IPS-NIHi7 (cell line): ENCODE measurements around the gene KIF3B.
"Not testable (repeated sequence)": the region's sequence is repeated elsewhere in the genome, so short reads cannot be mapped to it uniquely, and the experiment has no call there.

Source experiments
- DNase-seq: peaks from one replicate; pipeline ENCODE4 v3.0.0; 2012; ENCODE audit warnings: mixed read lengths; ENCODE audit errors: extremely low spot score

The KIF3B gene

DNA sequence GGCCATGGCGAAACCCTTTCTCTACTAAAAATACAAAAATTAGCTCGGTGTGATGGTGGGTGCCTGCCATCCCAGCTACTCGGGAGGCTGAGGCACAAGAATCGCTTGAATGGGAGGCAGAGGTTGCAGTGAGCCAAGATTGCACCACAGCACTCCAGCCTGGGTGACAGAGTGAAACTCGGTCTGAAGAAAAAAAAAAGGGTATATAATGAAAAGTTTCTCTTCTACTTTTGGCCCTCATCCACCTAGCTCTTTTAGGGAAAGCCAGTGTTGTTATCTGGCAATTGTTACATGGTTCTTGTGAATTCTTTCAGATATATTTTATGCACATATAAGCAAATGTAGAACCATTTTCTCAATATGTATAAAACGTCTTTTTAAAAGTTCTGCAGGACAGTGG, 19.0 kb downstream of the KIF3B start:
- no peak for DNase-seq

DNA sequence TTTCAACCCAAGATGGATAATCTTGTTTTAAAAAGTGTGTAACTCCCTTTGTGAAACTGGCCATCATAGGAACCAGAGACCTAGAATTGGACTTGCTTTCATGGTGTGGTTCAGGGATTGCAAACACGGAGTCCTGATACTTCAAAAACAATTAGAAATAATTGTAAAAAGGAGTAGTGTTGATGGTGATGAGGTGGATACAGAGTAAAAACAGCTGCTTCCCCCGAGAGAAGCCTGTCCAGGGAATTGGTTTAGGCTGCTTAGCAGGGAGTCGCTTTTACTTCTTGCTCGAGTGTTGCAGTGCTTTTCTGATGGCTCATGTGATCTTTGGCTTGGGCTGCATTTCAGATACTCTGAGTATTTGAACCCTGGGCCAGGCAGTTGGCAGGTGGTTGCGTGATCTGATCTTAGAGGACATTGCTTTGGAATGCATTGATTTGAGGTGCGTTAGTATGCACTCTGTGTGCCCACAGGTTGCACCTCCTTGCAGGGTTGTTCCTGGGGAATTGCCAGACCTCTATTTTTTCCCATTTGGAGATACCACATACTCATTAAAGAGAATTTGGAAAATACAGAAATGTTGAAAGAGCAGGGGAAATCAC, 19.5 kb downstream of the KIF3B start:
- DNase-seq = no peak

DNA sequence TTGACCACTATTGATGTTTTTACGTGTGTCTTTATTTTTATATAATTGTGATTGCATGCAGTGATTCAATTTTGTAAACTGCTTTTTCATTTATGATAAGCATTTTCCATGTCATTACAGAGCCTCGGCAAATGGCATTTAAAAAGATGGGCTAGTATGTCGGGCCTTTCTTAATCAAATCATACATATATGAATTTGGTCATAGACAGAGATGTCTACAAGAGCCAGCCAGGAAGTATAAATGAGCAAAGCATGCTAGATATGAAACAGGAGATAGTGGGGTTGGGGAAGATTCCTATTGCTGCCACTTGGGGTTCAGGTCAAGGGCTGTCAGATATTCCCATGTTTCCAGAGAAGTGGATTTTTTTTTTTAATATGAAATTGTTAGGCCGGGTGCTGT, 20.0 kb downstream of the KIF3B start:
- DNase-seq = no peak

DNA sequence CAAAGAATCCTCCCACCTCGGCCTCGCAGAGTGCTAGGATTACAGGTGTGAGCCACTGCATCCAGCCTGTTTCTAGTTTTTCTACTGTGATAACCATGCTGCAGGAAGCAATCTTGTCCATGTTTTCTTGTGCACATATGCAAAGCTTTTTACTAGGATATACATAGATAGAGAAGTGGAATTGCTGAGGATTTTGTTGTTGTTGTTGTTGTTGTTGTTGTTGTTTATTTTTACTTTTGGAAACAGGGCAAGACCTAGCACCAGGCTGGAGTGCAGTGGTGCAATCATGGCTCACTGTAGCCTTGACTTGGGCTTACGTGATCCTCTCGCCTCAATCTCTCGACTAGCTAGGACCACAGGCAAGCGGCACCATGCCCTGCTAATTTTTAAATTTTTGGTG, 23.2 kb downstream of the KIF3B start:
- DNase-seq = no peak

DNA sequence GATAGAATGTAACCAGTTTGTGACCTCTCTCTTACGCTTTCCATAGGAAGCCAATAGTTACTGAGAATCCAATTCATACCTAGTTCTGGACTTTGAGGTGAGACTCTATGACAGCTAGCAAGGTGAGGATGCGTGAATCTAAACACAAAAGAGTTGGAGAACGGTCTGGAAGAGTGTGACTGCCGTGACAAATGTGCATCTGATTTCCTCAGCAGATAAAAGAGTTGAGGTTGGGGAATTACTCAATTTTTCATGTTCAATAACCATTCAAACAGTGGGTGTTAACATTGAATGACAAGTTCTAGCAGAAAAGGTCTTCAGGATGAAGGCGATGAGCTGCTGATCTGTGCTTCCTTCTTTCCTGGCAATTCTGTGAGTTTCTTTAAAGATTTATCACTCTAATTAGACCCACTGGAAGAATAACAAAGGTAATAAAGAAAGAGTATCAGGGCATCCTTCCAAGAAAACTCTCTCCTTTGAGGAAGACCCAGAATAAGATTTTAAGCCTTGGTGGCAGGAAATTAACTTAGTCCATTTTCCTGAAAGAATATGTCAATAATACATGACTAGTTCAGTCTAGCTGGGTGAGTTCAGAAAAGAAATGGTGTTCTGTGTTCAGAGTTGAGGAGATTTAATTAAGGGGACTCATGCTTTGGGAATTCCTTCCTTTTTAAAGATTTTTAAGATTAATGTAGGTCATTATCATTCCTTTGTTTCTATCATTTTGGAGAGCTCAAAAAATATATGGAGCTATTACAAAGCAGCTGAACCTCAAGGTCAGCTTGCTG, 24.5 kb downstream of the KIF3B start:
- DNase-seq = no peak

DNA sequence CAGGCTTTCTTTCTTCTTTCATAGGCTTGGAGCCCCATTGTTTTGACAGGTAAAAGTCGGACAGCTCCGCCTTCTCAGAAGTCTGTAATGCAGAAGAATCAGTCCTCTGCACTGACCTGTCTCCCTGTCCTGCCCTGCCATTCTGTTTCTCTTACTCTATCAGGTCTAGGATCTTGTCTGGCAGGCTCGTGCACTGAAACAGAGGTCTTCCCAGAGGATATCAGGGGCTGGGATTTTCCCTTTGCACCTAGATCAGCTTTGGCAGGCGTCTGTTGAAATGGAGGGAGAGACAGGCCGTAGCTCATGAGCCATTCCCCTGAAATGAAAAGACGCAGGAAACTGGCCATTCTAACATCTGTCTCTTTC, 25.0 kb downstream of the KIF3B start:
- DNase-seq = no peak

DNA sequence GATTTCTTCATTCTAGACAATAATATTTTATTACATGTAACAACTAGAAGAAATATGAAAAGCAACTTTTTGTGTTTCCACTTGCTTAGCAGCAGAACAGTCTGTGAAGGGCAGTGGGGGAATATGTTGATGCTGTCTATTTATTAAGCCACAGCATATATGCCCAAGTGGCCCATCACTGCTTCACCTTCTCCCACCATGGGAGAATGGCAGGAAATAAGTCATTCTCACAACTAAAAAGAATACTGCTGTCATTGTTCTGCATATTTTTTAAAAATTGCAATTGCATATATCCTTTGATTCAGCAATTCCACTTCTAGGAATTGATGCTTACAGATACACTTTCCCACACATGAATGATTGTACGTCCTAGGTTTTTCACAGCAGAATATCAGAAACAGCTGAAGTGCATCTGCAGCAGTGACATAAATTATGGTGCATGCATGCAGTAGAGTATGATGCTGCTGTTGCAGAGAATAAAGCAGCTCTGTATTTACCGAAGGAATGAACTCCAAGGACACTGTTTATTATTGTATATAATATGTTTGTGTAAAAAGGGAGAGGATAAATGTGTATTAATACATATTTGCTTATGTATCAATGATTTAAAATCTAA, 26.8 kb downstream of the KIF3B start:
- DNase-seq = no peak

DNA sequence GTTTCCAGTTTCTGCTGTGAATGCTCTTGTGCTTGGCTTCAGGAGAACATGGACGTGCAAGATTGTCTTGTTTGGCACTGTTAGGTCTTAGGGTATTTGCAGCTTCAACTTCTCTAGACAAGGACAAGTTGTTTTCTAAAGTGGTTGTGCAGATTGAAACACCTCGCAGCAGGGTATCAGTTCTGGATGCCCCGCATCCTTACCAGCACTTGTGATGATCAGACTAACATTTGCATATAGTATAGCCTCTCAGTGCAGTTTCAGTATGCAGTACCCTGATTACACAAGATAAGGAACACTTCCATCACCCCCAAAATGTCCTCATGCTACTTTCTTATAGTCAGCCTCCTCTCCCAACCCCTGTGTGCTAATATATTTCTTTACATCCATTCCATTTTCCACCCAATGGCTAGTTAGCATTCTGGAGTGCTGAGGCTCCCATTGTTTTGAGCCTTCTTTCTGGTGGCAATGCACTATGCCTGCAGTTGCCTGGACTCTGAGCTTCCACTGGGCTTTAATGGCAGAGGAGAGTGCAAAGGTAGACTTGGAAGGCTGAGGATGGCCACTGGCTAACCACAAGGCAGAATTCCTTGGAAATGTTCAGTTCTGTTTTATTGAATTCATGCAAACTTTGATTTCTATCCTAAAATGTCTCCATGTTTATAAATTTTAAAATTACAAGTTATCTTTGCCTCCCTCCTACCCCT, 35.4 kb downstream of the KIF3B start:
- DNase-seq = no peak

DNA sequence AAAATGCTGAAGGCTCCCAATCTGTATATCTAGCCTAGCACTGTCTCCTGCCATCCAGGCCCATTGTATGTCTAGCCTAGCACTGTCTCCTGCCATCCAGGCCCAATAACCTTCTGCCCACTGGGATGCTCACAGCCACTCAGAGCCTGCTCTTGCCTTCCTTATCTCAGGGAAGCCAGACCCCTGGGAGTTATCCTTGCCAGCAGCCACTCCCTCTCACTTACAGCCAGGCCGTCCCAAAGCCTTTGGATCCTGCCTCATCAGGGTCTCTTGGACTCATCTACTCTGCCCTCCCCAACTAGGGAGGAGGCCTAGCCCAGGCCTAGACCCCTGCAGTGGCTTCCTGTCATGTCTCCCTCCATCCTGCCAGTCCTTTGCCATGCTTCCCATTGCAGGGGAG, 37.3 kb downstream of the KIF3B start:
- no peak for DNase-seq

DNA sequence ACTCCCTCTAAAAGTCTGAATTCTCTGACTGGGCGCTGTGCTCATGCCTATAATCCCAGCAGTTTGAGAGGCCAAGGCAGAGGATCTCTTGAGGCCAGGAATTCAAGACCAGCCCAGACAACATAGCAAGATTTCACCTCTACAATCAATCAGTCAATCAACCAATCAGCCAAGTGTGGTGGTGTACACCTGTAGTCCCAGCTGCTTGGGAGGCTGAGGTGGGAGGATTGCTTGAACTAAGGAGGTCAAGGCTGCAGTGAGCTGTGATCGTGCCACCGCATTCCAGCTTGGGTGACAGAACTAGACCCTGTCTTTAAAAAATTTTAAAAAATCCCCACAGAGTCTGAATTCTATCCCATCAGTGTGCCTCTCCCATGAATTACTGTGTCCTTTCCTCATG, 37.9 kb downstream of the KIF3B start:
- DNase-seq = no peak

DNA sequence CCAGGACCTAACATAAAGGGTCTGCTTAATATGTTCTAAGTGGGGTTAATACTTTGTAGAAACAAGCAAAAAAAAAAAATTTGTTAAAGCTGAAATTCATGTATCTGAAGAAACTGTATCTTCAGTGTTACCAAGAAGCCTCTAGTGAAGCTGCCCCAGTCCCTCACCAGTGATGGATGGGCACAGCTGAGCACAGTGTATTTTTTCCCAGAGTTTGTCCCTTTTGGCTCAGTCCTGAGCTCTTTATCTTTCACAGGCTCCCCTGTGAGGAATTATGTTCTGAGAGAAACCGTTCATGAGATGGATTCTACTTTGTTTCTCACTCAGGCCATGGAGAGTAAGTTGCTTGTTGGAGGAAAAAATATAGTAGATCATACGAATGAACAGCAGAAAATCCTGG, 38.4 kb downstream of the KIF3B start:
- DNase-seq = no peak

DNA sequence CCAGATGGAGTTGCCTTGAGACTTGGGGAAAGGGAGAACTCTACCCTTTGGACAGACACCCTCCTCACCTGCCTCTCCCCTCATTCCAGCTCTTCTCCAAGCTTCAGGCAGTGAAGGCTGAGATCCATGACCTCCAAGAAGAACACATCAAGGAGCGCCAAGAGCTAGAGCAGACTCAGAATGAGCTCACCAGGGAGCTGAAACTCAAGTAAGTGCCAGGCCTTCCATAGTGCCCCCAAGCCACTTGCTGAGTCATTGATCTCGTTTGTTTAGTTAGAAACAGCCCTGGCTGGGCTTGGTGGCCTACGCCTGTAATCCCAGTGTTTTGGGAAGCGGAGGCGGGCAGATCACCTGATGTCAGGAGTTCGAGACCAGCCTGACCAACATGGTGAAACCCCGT, 39.2 kb downstream of the KIF3B start:
- DNase-seq = no peak

DNA sequence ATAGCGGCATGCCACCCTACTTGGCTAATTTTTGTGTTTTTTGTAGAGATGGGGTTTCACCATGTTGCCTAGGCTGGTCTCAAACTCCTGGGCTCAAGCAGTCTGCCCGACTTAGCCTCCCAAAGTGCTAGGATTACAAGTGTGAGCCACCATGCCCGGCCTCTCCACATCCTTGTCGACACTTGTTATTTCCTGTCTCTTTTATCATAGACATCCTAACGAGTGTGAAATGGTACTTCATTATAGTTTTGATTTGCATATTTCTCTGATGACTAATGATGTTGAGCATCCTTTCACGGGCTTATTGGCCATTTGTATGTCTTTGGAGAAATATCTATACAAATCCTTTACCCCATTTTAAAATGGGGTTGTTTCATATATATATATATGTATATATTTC, 41.6 kb downstream of the KIF3B start:
- DNase-seq = no peak

DNA sequence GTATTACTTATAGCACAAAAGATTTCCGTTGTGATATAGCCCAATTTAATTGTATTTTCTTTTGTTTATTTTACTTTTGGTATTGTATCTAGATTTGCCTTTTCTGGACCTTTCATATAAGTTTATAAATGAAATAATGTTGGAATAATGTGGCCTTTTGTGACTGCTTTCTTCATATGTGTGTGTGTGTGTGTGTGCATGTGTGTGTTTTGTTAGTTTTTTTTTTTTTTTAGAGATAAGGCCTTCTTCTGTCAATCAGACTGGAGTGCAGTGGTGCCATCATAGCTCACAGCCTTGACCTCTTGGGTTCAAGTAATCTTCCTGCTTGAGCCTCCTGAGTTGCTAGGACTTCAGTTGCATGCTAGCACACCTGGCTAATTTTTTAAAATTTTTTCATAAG, 42.9 kb downstream of the KIF3B start:
- no peak for DNase-seq

DNA sequence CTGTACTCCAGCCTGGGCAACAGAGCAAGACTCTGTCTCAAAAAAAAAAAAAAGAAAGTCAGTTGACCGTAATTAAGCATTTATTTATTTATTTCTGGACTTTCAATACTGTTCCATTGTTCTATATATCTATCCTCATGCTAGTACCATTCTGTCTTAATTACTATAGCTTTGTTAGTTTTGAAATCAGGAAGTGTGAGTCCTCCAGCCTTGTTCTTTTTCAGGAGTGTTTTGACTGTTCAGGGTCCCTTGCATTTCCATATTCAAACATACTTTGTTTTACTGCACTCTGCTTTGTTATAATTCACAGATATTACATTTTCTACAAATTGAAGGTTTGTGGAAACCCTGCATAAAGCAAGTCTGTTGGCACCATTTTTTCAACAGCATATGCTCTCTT, 43.9 kb downstream of the KIF3B start:
- no peak for DNase-seq

DNA sequence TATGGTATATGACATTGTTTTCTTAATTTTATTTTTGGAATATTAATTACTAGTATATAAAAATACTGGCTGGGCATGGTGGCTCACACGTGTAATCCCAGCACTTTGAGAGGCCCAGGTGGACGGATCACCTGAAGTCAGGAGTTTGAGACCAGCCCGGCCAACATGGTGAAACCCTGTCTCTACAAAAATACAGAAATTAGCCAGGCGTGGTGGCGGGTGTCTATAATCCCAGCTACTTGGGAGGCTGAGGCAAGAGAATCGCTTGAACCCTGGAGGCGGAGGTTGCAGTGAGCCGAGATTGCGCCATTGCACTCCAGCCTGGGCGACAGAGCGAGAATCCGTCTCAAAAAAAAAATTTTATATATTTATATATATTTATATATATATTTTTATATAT, 44.8 kb downstream of the KIF3B start:
- DNase-seq = not testable (repeated sequence)

DNA sequence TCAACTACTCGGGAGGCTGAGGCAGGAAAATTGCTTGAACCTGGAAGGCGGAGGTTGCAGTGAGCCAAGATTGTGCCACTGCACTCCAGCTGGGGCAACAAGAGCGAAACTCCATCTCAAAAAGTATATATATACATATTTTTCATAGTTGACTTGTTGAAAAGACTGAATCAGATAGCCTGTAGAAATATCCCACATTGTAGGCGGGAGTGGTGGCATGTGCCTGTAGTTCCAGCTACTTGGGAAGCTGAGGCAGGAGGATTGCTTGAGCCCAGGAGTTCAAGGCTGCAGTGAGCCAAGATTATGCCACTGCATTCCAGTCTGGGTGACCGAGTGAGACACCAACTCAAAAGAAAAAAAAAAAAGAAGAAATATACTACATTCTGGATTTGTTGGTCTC, 46.3 kb downstream of the KIF3B start:
- DNase-seq = not testable (repeated sequence)

DNA sequence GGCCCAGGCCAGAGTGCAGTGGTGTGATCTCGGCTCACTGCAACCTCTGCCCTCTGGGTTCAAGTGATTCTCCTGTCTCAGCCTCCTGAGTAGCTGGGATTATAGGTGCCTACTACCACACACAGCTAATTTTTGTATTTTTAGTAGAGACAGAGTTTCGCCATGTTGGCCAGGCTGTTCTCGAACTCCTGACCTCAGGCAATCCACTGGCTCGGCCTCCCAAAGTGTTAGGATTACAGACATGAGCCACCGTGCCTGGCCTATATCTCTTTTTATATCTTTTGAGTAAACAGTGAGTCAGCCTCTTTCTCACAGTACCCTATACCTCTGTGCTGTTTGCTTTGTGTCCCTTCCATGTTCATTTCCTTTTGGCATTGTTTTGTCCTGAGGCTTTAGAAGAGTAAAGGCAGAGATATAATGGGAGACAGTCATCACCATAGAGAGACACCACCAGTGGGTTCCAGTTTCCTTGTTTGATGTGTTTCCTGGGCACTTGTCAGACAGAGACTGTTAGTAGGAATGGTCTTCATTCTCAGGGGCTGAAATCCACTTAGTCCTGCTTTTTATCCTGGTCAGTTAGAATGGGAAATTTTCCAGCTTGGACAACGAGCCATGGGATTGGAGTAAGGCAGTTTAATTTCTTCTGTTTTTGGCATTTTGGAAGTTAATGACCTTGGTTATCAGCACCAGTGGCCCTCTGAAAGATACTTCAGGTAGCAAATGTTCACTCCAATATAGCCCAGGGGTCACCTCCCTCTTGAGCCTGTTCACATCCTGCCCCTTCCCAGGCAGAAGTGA, 48.5 kb downstream of the KIF3B start:
- no peak for DNase-seq

DNA sequence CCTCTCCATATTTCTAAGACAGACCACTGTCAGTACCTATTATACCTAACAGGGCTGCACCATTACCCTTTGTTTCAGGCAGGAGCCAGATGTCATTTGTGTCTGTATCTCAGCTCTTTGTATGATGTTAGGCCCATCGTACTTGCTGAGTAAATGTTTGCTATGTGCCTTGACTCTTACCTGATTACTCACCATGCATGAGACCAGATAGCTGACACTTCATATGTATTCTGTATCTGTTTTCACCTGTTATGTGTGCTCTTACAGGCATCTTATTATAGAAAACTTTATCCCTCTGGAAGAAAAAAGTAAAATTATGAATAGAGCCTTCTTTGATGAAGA, 49.0 kb downstream of the KIF3B start:
- no peak for DNase-seq

DNA sequence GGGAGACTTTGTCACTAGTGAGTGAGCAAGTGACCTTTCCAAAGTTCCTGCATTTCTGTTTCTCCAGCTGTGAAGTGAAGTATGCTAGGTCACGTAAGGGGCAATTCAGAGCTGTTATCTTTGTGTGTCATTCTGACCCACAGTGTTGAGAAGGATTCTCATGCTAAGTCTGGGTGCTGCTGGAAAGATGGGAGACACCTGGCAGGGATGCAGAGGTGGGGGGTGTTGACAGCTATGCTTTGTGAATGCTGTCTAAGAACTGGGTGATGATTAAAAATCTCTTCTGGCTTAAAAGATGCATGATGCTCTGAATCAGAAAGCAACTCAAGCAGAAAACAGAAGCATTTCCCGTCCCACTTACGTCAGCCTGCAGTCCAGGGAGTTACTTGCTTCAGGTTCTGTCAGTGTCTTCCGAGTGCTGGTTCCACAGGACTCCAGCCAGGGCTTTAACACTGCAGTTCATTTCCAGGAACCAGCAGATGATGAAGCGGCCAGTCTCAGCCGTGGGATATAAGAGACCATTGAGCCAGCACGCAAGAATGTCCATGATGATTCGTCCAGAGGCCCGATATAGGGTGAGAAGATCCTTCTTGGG, 49.7 kb downstream of the KIF3B start:
- DNase-seq = no peak

DNA sequence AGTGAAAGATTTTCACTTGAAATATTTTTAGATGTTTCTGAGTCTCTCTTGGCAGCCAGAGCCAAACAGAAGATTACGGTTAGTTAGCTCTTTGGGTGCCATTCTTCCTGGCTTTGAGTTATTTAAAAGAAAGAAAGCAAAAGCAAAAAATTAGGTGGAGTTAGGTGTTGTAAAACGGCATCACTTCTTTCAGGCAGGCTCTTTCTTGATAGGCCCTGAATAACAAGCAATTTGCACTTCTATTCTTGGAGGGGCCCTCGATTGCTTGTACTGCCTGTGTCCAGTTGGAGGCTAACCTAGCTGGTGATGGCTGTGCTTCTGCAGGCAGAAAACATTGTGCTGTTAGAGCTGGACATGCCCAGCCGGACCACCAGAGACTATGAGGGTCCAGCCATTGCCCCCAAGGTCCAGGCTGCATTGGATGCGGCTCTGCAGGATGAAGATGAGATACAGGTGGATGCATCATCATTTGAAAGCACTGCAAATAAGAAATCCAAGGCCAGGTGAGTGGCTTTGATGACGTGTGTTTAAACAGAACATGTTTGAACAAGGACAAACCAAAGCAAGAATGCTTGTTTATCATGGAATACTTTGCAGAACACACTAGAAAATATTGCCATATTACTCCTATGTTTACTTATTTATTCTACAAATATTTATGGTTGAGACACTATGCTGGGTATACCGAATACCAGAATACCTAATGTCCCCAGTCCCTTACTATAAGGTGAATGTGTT, 52.5 kb downstream of the KIF3B start:
- DNase-seq = no peak
